Lower leg skin (tissue), 4 donors: ENCODE measurements around the gene DHX38. TPM values are rescaled to one million over a fixed set of nuclear protein-coding genes. Genes with fewer than 3 reads are reported as not detected.

Source experiments
- DNase-seq, 2 donors: peaks; one replicate each; pipeline ENCODE4 v3.0.0-alpha.2; 2019; ENCODE audit warnings: low spot score in 2 of 2
- H3K4me3 ChIP-seq: fragments of 200-600 bp; sonication (generic); 2 replicates; pipeline ENCODE4 v1.5.1; 2017; ENCODE audit warnings: mild to moderate bottlenecking, low read depth; ENCODE audit not compliant: poor library complexity, severe bottlenecking
- POLR2A ChIP-seq, 2 donors: fragments of 450-650 bp; IDR thresholded peaks; one replicate each; pipeline ENCODE4 v1.6.1; 2016 to 2017; ENCODE audit warnings: antibody characterized with exemption in 2 of 2, mild to moderate bottlenecking in 1 of 2, moderate library complexity in 1 of 2
- WGBS, 2 donors: methylation state at CpG; one replicate each; pipeline ENCODE4 v1.1.5; 2018; 5-methylcytosine and 5-hydroxymethylcytosine counted together
- intact Hi-C: fragments of 100-400 bp; cut with DNase I; formaldehyde crosslinking; loops from one replicate; pipeline ENCODE4 v1.15.0; 2023; ENCODE audit warnings: low total_unique reads
- total RNA-seq, 4 donors: library from RNA; depleted of rRNA; stranded (reverse); fragments of >200 nt; gene quantifications; one replicate each; pipeline ENCODE4 v1.1.0, GENCODE V29; 2016
- TF ChIP-seq, protein P1 (sequence below), 3 donors: fragments of 450-650 bp; IDR thresholded peaks; one replicate each; pipeline ENCODE4 v1.5.1; 2016; ENCODE audit warnings: antibody characterized with exemption in 3 of 3, mild to moderate bottlenecking in 3 of 3, moderate library complexity in 2 of 3

Gene DHX38
- 10 to 100 TPM; 47.1 to 93.4 (median 51.2) TPM for total RNA-seq

DNA sequence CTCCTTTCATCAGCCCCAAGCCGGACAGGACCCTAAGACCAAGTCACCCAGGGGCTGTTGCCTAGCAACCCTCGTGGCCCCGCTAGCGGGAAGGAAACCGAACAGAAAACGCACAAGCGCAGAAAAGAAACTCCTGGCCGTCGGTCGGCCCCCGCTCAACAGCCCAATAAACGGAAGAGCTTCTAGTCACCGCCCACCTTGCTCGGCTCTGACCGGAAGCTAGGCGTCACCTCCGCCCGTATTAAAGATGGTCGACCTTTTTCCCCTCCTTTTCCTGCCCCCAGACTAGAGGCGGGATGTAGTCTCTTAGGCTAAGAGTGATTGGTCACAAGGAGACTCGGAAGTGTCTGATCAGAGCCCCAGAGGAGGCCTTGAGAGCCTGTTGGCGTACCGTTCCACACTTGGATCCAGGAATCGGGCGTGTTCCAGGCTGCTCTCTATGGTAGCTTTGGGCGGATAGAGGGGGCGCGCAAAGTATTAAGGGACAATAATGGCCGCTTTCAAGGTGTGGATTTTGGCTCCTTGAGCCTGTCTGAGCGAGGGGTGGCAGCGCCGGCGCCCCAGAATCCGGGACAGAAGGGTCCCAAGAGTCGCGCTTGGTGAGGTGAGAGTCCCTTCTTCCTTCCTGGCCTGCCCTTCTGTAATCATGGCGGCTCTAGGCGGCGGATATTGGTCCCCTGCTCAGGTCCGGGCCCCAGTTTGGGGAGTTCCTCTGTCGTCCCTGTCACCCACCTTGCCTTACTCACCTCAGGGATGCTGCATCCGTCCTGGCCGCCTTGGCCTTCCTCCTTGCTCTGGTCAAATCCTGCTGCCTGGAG is at the start of gene DHX38, which contains the start of gene TXNL4B:
Gene DHX38, plus strand, starts transcription at position 400 of the 818 bp plus-strand sequence. CDS start 2,311 bp downstream, outside the sequence.
Gene TXNL4B, minus strand, starts transcription at position 173 of the 818 bp plus-strand sequence. CDS start 2,871 bp downstream, outside the sequence.
- WGBS, 2 donors, result 0 to 1% methylated on average over 21 to 42 of the region's 43 CpGs
- intact Hi-C loops, result no loop called here
- DNase-seq, result peak; percentile 97 to 98
- TF ChIP-seq POLR2A (IDR thresholded peaks at IDR 0.05), result peak in 1 of 2 donors; percentile 47
- TF ChIP-seq, protein P1, sequence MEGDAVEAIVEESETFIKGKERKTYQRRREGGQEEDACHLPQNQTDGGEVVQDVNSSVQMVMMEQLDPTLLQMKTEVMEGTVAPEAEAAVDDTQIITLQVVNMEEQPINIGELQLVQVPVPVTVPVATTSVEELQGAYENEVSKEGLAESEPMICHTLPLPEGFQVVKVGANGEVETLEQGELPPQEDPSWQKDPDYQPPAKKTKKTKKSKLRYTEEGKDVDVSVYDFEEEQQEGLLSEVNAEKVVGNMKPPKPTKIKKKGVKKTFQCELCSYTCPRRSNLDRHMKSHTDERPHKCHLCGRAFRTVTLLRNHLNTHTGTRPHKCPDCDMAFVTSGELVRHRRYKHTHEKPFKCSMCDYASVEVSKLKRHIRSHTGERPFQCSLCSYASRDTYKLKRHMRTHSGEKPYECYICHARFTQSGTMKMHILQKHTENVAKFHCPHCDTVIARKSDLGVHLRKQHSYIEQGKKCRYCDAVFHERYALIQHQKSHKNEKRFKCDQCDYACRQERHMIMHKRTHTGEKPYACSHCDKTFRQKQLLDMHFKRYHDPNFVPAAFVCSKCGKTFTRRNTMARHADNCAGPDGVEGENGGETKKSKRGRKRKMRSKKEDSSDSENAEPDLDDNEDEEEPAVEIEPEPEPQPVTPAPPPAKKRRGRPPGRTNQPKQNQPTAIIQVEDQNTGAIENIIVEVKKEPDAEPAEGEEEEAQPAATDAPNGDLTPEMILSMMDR (IDR thresholded peaks at IDR 0.05), result no peak
- H3K4me3 ChIP-seq, result peak within 1 kb of the TSS; percentile 93

DNA sequence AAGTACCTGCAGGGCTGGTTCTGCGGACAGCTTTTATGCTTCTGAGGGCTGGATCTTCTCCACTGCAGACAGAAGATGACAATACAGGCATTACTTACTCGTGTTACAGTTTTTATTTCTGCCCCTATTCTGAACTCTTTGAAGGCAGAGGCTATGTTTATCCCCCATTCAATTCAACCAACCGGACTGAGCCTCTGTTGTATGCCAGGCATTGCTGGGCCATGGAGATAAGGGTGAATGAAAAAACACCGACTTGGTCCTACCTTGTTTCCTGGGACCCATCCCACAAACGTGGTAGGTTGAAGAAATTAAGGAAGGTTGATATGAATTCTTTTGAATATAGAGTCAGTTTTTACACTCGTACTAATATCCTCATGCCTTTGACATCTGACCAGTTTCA is 49.4 kb upstream of the DHX38 start:
- no peak for DNase-seq
- no peak overlapping the region for H3K4me3 ChIP-seq
- TF ChIP-seq POLR2A (IDR thresholded peaks at IDR 0.05), result no peak
- TF ChIP-seq, protein P1 (IDR thresholded peaks at IDR 0.05), result no peak
- 82 to 84% methylated on average over 6 of the region's 6 CpGs for WGBS, 2 donors
- intact Hi-C loops, result no loop called here

DNA sequence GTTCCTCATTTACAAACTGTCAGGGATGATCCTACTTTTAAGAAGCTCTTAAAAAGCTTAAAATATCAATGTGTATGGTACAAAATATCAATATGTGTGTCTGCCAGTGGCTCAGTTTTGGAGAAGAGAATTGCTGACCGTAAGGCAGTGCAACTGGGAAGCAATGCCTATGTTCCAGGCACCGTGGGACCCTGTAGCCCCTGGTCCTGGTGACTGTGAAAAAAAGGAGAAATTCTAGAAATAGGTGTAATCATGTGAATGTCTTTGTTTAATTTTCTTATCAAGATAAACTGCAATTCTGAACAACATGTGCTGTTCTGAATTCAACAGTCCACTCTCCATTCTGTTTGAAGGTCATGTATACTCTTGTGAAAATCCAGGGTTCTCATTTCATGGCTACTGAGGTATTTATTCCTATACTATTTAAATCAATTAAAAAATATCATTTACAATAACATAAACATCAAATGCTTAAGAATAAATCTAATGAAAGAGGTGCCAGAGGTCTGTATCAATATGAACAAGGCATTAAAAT is 48.8 kb upstream of the DHX38 start:
- no peak for TF ChIP-seq POLR2A (IDR thresholded peaks at IDR 0.05)
- TF ChIP-seq, protein P1 (IDR thresholded peaks at IDR 0.05), result no peak
- intact Hi-C loops, result no loop called here

DNA sequence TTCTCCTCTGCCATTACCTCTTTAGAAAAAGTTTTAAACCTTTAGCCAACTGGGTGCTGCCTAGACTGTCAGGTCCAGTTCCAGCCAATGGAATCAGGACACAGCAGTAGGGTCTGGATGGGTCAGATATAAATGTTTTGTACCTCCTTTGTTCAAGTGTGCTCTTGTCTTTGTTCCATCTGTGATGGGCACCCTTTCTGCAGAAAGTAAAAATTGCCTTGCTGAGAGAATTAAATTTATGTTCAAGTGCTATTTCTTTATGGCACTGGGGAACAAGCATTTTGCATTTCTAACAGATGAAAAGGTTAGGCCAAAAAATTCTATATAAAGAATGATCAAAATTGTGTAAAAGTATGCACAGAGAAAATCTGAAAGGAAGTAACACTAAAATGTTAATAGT is 44.5 kb upstream of the DHX38 start:
- intact Hi-C loops, result no loop called here
- TF ChIP-seq, protein P1 (IDR thresholded peaks at IDR 0.05), result no peak
- no peak for DNase-seq
- H3K4me3 ChIP-seq, result no peak overlapping the region

More for the DNA sequence above, 48.8 kb upstream of the DHX38 start:
- DNase-seq, result no peak
- no peak overlapping the region for H3K4me3 ChIP-seq
- 62 to 63% methylated on average over 2 of the region's 2 CpGs for WGBS, 2 donors

DNA sequence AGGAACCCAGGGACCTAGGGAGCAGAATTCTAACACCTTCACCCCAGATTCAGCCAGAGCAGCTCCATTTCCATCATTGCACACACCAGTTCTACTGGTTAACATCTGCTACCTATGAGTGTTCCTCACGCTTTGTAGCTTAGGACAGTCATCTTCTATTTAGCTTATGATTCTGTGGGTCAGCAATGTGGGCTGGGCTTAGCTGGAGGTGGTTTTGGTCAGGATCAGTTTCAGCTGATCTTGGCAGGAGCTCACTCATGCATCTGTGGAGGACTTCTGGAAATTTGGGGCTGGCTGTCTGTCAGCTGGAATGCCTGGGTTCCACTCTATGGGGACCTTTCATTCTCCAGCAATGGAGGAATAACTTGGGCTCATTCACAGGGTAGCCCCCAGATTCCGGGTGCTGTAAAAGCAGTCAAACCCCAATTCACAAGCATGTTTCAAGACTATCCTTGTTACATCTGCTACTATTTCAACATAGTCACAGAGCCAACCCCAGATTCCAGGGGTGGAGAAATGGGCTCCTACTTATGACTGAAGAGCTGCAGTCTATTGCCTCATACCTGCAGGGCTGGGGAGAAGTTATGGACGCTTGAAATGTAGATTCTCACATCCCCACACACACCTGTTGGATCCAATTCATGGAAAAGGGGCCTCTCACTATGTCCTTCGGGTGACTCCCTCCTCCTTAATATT is 42.7 kb upstream of the DHX38 start:
- TF ChIP-seq, protein P1 (IDR thresholded peaks at IDR 0.05), result no peak
- TF ChIP-seq POLR2A (IDR thresholded peaks at IDR 0.05), result no peak
- WGBS, 2 donors, result 89 to 90% methylated on average over 4 of the region's 4 CpGs
- no peak for DNase-seq
- no peak overlapping the region for H3K4me3 ChIP-seq
- intact Hi-C loops, result no loop called here
